GM19351 (cell line): ENCODE data around the gene EPN1.

Experiments
- ATAC-seq: cut with Tn5 transposase; IDR thresholded peaks from one replicate; pipeline ENCODE4 v1.9.1; 2021; ENCODE audit warnings: mild to moderate bottlenecking, moderate library complexity; ENCODE audit not compliant: unreplicated experiment

Gene EPN1

DNA sequence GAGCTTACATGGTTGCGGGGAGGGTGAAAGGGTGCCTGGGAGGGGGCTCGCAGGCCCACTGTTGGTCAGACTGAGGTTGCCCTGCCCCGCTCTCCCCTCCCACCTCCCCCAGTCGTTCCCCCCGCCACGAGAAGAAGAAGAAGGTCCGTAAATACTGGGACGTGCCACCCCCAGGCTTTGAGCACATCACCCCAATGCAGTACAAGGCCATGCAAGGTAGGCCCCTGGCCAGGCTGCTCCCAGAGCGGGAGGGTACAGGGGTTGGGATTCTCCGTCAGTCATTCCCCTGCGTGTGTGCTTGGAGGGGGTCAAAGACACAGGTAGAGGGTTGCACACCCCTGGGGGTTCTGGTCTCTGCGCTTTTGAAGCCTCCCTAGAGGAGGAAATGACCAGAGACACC lies 14.6 kb upstream of the EPN1 start:
- ATAC-seq: no peak

DNA sequence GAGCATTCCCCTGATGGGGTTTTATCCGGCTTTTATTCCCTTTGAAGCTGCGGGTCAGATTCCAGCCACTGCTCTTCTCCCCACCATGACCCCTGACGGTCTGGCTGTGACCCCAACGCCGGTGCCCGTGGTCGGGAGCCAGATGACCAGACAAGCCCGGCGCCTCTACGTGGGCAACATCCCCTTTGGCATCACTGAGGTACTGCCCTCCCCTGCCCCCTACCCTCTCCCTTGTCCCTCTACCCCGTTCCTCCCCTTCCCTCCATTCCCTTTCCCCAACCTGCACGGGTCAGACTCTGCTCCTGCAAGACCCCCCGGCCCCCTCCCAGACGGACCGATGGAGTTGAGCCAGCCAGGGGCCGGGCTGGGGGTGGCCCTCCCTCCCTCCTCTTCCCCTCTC lies 14.0 kb upstream of the EPN1 start:
- no peak for ATAC-seq

DNA sequence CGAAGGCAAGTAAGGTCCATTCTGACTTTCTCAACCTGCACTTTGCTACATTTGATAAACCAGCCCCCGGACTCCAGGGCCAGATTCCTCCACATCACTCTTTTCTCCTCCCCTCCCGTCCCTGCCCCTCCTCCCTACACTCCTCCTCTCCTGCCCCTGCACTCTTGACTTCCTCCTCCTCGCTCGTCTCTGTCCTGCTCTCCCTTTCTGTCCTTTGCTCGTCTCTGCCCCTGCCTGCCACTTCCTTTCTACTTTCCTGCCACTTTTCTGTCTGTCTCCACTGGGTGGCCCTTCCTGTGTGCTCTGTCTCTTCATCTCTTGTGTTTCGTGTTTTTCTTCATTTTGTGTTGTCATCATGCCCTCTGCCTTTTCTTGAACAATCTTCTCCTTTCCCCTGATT lies 13.2 kb upstream of the EPN1 start:
- no peak for ATAC-seq

DNA sequence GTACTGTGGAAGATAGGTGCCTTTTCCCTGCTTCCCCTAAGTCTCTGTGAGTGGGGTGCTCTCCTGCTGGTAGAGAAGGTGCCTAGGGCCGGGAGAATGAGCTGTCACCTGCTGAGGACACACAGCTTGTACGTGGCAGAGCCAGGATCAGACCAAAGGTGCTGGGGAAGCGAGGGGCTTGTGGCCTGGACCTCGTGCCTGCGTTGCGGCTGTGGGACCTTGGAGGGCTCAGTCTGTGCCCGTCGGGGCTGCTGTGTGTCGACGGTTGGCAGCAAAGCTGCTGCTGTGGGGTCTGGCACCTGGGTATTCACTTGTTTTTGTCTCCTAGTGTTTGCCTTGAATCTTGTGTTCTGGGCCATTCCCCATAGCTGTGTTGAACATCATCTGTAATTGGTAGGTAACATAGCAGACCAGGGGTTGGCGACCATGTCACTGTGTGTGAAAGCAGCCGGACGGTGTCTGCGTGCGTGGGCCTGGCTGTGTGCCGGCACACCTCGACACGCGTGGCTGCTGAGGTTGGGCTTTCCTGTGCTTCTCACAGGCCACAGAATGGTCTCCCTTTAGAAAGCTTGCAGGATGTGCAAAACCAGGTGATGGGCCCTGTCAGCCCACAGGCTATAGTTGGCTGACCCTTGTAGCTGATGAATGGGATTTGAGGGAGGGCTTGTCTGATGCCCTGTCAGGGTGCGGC lies 11.0 kb upstream of the EPN1 start:
- ATAC-seq: no peak

- ATAC-seq: no peak
Observed at GRCh38 chr19:55666343-55667005, 8.6 kb upstream of the EPN1 start.

DNA sequence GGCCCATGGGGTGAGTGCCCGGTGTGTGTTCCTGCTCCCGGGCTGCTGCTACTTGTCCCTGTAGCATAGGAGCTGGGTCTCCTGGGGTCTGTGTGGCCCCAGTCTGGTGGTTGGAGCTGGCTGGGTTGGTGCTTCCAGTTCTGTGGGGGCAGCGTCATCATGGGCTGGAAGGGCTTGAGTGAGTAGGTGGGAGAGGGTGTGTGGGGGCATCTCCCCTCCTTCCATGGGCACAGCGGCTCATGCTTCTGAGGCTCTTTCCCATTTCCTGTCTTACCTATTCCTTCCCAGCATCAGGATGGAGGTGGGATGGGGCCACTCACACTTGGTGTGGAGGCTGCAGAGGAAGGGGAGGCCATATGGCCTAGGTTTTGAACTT lies 8.0 kb upstream of the EPN1 start:
- ATAC-seq: no peak

DNA sequence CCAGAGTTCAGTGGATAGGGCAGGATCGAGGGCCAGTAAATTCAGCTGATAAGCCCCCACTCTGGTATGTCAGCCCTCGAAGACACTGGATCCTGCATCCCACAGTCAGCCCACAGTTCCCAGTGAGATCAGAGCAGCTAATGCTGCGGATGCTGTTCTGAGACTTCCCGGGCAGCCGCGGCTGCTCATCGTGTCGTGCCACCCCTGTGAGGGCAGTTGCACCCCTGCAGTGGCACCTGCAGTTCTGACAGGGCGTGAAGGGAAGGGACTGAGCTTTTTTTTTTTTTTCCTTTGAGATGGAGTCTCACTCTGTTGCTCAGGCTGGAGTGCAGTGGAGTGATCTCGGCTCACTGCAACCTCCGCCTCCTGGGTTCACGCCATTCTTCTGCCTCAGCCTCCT lies 7.5 kb upstream of the EPN1 start:
- no peak for ATAC-seq

DNA sequence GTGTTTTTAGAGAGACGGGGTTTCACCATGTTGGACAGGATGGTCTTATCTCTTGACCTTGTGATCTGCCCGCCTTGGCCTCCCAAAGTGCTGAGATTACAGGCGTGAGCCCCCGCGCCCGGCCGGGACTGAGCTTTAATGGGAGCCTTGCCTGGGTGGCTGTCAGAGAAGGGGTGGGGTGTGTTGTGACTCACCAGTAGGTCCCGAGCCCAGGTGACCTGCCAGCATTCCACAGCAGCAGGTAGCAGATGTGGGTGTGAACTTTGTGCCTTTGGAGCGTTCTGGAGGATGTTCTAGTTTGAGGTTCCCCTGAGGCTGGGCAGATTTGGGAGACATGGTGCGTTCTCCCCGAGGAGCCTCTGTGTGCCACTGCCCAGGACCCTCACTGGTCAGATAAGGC lies 7.1 kb upstream of the EPN1 start:
- ATAC-seq: no peak

- ATAC-seq: no peak
Observed at GRCh38 chr19:55668603-55669348, 6.2 kb upstream of the EPN1 start.

DNA sequence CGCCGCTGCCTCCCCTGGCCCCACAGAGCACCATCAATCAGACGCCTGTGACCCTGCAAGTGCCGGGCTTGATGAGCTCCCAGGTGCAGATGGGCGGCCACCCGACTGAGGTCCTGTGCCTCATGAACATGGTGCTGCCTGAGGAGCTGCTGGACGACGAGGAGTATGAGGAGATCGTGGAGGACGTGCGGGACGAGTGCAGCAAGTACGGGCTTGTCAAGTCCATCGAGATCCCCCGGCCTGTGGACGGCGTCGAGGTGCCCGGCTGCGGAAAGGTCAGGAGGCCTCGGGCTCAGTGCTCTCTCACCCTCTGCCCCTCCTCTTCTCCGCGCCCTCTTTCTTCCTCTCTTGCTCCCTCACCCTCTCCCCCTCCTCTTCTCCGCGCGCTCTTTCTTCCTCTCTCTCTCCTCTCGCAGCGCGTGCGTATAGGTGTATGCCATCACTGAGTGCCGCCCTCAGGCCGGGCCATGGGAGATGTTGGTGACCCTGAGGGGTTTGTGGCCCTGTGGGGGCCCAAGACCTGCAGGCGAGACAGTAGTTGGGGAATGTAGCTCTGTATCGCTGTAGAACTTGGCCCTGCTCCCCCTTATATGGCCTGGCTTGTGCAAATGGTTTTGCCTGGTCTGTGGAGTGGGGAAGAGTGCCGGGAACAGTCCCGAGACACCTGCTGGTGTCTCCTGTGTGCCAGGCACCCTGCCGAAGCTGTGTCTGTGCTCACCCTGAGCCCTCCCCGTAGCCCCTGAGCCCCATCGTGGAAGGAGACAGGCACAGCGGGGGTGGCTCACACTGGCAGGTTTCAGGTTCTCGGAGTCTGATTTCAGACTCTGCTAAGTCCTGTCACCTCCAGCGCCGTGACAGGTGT lies 5.4 kb upstream of the EPN1 start:
- no peak for ATAC-seq

- ATAC-seq: no peak
Observed at GRCh38 chr19:55670280-55671053, 4.6 kb upstream of the EPN1 start.

- no peak for ATAC-seq
Observed at GRCh38 chr19:55671054-55671378, 4.0 kb upstream of the EPN1 start.

GRCh38 chr19:55672418-55672817 lies 2.6 kb upstream of the EPN1 start:
- no peak for ATAC-seq

GRCh38 chr19:55673465-55673864 lies 1.6 kb upstream of the EPN1 start:
- no peak for ATAC-seq

GRCh38 chr19:55673889-55674288 lies 1.1 kb upstream of the EPN1 start:
- ATAC-seq: no peak

DNA sequence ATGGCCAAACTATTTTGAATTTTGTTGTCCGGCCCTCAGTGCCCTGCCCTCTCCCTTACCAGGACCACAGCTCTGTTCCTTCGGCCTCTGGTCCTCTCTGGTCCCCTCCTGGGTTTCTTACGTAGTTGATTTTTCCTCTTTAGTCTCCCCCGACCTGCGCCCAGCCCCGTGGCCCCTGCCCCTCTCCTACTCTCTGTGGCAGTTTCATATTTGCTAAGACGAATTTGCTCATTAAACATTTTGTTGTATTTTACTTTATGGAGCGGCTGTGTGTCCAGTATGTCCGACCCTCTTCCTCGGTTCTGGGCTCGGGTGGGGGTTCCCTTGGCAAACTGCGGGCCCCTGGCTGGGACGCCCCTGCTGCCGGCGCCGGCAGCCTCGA lies 576 bp upstream of the EPN1 start:
- ATAC-seq: no peak

DNA sequence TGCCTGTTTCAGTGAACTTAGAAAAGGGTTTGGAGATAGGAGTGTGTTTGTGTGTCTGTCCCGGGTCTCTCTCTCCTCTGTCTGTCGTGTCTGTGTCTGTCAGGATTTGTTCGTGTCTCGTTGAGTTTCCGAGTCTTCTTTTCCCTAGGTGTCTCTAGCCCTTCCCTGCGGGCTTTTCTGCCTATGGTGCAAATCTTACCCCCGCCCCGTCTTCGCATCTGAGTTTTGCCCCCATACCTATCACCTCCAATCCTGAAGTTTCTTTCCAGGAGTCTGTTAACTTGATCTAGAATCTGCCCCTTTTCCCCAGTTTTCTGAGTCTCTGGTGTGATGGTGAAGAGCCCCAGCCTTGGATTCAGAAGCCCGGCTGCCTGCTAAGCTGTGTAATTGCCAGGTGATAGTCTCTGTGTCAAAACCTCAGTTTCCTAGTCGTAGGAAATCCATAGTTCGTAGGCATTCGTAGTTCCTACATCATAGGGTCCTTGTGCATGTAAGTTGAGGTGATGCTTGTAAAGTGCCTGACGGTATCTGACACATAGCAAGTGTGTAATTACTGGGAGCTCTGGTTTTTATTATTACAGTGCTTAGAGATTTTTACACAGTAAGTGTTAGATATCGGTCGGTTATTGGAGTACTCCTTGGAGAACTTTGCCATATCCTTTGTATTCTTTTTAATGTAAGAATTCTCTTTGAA lies 782 bp downstream of the EPN1 start:
- no peak for ATAC-seq

DNA sequence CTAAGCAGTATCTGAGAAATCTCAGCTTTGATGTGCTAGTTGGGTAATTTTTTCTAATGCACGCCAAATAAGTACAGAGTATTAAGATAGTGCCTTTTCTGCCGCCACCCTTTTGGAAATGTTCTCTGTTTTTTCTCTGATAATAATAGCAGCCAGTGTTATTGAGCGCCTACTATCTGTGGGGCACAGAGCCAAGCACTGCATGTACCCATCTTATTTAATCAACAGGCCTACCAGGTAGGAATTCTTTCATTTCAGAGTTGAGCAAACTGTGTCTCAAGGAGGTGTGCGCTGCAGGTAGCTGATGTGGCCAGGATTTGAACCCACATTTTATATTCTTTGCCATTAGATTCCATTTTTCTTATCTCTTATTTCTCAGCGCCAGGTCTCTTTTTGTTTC lies 1.4 kb downstream of the EPN1 start:
- ATAC-seq: no peak

DNA sequence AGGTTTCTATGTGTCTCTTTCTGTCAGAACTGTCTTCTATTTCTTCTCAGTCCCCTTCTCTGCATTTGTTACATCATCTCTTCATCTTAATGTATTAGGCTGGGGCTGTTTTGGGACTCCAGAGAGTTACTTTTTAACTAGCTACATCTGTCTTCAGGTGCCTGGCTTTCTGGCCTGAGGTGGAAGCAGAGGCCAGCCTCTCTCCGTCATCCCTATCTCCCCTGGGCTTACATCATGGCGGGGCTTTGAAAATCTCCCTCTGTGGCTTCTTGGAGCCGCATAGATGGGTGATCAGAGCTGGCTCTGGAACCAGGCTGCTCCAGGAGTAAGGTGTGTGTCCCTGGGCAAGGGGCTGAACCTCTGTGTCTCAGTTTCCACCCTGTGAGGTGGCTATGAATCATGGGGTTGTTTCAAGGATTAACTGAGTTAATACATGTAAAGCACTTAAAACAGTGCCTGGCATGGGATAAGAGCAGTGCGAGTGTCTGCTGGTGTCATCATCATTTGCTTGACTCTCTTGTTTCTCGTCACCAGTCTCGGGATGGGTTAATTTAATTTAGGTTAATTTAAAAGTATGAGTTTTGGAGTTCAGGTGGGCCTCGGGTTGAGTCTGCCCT lies 2.0 kb downstream of the EPN1 start:
- ATAC-seq: no peak

DNA sequence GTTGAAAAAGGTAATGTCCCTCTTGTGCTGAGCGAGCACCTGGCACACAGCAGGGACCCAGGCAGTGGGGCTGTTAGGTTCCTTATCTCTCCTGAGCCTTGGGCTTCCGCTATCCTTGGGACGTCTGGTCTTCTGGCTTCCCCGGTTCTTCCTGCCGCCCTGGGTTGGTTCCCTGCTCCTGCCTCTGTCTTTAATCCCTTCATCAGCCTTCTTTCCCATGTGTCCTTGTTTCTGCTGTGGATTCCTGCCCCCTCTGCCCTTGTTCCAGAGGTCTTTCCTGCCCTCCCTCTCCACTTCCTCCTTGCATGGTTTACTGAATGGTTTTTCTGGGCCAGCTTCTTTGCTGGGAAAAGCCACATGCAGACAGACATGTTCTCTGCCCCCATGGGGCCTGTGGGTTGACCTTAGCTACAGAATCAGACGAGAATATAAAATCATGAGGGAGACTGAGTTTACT lies 2.6 kb downstream of the EPN1 start:
- ATAC-seq: no peak
